A172 (cell line): ENCODE data around the gene LACRT. TPM values are rescaled to one million over a fixed set of nuclear protein-coding genes. Genes with fewer than 3 reads are reported as not detected.
A peak's percentile ranks its signal among the peaks of the same experiment; 100 is the strongest.
"Not testable (repeated sequence)": the region's sequence is repeated elsewhere in the genome, so short reads cannot be mapped to it uniquely, and the experiment has no call there.

Experiments
- DNase-seq: peaks from one replicate; pipeline ENCODE4 v3.0.0-alpha.2; 2015; ENCODE audit warnings: low spot score
- total RNA-seq: library from RNA; depleted of rRNA; stranded (reverse); fragments of >200 nt; shearing (Covaris generic); gene quantifications from 2 replicates; pipeline ENCODE4 v1.2.3, GENCODE V29; 2014; rRNA removed

The LACRT gene
- total RNA-seq, result not detected in 2 replicates

GRCh38 chr12:54634795-54635194, at the start of gene LACRT:
Gene LACRT, minus strand, starts transcription at chr12:54634895. Its CDS starts 54 bp downstream, at chr12:54634841.
- no peak for DNase-seq

DNA sequence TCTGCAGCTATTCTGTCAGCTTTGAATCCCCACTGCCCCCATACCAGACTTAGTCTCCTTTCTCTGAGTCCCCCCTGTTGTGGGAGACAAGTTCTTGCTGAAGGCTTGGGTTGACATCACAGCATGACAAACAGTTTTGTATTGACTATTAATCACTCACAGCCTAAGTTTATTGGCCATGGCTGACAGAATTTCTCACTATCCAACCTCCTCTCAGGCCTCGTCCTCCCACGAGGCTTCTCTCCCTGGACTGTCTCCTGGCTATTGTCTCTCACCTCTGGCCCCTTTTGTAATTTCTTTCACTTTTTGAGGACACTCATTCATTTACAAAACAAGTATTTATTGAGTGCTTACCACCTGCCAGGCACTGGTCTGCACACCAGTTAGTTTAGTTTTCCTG, 48.7 kb upstream of the LACRT start:
- DNase-seq, result no peak

DNA sequence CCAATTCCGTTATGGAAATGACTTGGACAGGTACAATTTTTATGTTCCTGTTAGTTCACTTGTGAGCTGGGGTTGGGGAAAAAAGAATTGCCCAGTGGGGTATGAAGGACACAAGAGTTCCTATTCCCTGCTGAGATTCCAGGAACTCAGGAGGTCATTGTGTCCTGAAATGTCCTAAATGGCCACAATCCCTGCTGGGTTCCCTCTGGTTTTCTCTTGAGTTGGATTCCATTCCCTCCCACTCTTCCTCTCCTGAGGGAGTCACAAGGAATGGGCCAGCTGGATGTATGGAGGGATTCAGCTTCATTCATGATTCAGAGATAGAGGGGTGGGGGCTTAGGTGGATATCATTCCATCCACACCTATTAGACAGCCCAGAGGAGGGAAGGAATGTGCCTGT, 48.0 kb upstream of the LACRT start:
- no peak for DNase-seq

GRCh38 chr12:54680374-54680773, 45.7 kb upstream of the LACRT start:
- peak; percentile 31 for DNase-seq

- no peak for DNase-seq
Observed at GRCh38 chr12:54678131-54678530, 43.4 kb upstream of the LACRT start.

- DNase-seq, result no peak
Observed at GRCh38 chr12:54667945-54668344, 33.2 kb upstream of the LACRT start.

- DNase-seq, result no peak
Observed at GRCh38 chr12:54666008-54666407, 31.3 kb upstream of the LACRT start.

- not testable (repeated sequence) for DNase-seq
Observed at GRCh38 chr12:54665022-54665635, 30.4 kb upstream of the LACRT start.

- no peak for DNase-seq
Observed at GRCh38 chr12:54663603-54664002, 28.9 kb upstream of the LACRT start.

DNA sequence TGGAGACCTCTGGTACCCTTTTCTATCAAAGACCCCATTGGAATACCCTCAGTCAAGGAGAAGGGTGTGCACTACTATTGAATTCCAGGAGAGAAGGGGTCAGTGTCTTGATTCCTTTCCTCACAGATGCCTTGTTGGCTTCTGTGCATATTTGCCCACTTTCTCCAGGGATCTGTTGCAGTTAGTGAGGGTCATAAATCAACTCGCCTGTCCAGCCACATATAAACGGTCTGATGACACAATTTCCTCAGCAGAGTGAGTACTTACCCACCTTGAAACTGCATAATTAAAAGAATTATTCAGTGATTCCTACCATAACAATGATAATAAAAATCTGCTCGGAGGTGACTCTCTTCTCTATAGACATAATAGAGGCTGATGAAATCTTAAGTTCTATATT, 27.3 kb upstream of the LACRT start:
- DNase-seq, result no peak

DNA sequence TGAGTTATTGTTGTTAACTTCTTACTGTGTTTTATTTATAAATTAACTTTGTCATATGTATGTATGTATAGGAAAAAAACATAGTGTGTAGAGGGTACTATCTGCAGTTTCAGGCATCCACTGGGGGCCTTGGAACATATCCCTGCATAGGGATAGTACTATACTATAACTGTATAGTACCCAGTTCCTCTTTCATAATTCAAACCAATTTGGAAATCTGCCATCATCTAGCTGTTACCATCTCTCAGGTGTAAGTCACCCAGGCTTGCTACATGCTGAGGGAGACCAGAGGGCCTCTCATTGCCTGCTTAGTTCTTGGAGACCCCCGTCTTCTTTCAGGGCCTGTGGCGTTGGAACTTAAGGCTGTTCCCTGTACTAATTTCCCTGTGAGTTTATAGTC, 26.4 kb upstream of the LACRT start:
- no peak for DNase-seq

- no peak for DNase-seq
Observed at GRCh38 chr12:54660320-54660962, 25.7 kb upstream of the LACRT start.

GRCh38 chr12:54658306-54659264, 23.9 kb upstream of the LACRT start:
- DNase-seq, result peak; percentile 25

GRCh38 chr12:54657105-54657607, 22.5 kb upstream of the LACRT start:
- no peak for DNase-seq

DNA sequence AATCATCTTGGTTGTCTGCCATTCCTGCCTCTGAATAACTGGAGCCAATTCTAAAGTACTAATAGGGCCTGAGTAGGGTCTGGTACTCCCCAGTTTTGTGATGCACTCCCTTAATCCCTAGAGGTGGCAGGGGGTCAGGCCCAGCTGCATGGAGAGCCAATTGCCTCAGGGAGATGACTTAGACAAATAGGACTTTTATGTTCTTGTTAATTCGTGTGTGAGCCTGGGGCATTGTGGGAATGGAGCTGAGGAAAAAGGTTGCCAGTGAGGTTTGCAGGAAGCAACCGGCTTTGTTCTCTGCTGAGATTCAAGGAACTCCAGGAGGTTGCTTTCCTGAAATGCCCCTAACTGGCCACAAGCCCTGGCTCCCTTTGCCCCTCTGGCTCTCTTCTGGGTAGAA, 20.2 kb upstream of the LACRT start:
- DNase-seq, result no peak

GRCh38 chr12:54653025-54653424, 18.3 kb upstream of the LACRT start:
- DNase-seq, result no peak

- no peak for DNase-seq
Observed at GRCh38 chr12:54650889-54651288, 16.2 kb upstream of the LACRT start.

GRCh38 chr12:54650409-54650808, 15.7 kb upstream of the LACRT start:
- DNase-seq, result peak; percentile 55

GRCh38 chr12:54649825-54650224, 15.1 kb upstream of the LACRT start:
- DNase-seq, result no peak

GRCh38 chr12:54648265-54648664, 13.6 kb upstream of the LACRT start, which contains the start of gene DCD:
Gene DCD, minus strand, starts transcription at chr12:54648365. Its CDS starts 62 bp downstream, at chr12:54648303.
- no peak for DNase-seq

- no peak for DNase-seq
Observed at GRCh38 chr12:54641554-54641953, 6.9 kb upstream of the LACRT start.

DNA sequence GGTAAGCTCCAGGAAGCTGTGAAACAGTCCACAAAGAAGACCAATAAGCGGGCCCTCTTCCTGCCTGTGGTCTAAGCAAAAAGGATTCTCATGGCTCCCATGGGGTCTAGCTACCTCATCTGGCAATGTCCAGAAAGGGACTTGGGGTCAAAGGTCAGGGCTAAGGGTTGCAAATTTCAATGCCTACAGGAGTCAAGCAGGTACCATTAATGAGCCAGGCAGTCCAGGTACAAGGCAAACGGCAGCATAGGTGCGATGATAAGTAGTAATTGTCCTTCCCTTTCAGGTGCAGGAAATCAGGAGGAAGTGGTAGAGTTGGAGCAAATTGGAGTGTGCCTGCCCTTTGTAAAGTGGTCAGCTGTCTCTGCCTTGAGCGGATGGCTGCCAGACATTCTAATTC, 6.4 kb upstream of the LACRT start:
- DNase-seq, result no peak
